WTC11 (cell line): ENCODE data around the gene KSR1.

Experiments
- CREB1 ChIP-seq: sonication (generic); formaldehyde crosslinking; IDR thresholded peaks from 2 replicates; pipeline ENCODE4 v1.8.0; 2023; ENCODE audit warnings: mild to moderate bottlenecking, missing genetic modification reagents
- CTCF ChIP-seq: fragments of 200-600 bp; IDR thresholded peaks from 2 replicates; pipeline ENCODE4 v1.8.0; 2022; ENCODE audit warnings: antibody characterized with exemption
- MLX ChIP-seq: sonication (generic); formaldehyde crosslinking; IDR thresholded peaks from 2 replicates; pipeline ENCODE4 v1.8.1; 2023; ENCODE audit warnings: mild to moderate bottlenecking, missing genetic modification reagents, moderate library complexity
- TEAD1 ChIP-seq: sonication (generic); formaldehyde crosslinking; IDR thresholded peaks from 2 replicates; pipeline ENCODE4 v1.8.0; 2022; ENCODE audit warnings: mild to moderate bottlenecking, missing genetic modification reagents

GRCh38 chr17:27503611-27504010 lies 47.4 kb downstream of the KSR1 start:
- TF ChIP-seq MLX (CRISPR knock-in tag), result no peak
- no peak for TF ChIP-seq CTCF
- TF ChIP-seq TEAD1, result no peak
- TF ChIP-seq CREB1 (CRISPR knock-in tag), result no peak
